Iris pigment epithelial cell (primary cell): ENCODE data around the gene HSF5.
A peak's percentile ranks its signal among the peaks of the same experiment; 100 is the strongest.

ENCODE experiments used
- DNase-seq: peaks from one replicate; pipeline ENCODE4 v3.0.0-alpha.2; 2011; ENCODE audit warnings: low read depth

HSF5 gene

GRCh38 chr17:58487589-58488427 is at the start of gene HSF5:
Gene HSF5 (minus strand): TSS chr17:58488408. CDS start chr17:58488274, 134 bp downstream.
- DNase-seq, result peak; percentile 7

GRCh38 chr17:58537266-58537665 is 49.1 kb upstream of the HSF5 start:
- DNase-seq, result no peak

GRCh38 chr17:58536542-58536941 is 48.3 kb upstream of the HSF5 start:
- no peak for DNase-seq

- DNase-seq, result peak; percentile 18
These were observed 47.2 kb upstream of the HSF5 start for GRCh38 chr17:58535431-58535830.

GRCh38 chr17:58534901-58535421 is 46.8 kb upstream of the HSF5 start:
- DNase-seq, result peak; percentile 86

- DNase-seq, result no peak
These were observed 46.1 kb upstream of the HSF5 start for GRCh38 chr17:58534331-58534730.

GRCh38 chr17:58533616-58534188 is 45.5 kb upstream of the HSF5 start:
- DNase-seq, result no peak

GRCh38 chr17:58532555-58532951 is 44.3 kb upstream of the HSF5 start:
- no peak for DNase-seq

GRCh38 chr17:58531661-58532554 is 43.7 kb upstream of the HSF5 start:
- DNase-seq, result no peak

- no peak for DNase-seq
These were observed 42.9 kb upstream of the HSF5 start for GRCh38 chr17:58531122-58531521.

GRCh38 chr17:58530655-58531054 is 42.4 kb upstream of the HSF5 start:
- no peak for DNase-seq

GRCh38 chr17:58529275-58529674 is 41.1 kb upstream of the HSF5 start:
- DNase-seq, result no peak

GRCh38 chr17:58528443-58528842 is 40.2 kb upstream of the HSF5 start:
- DNase-seq, result no peak

GRCh38 chr17:58527949-58528348 is 39.7 kb upstream of the HSF5 start:
- DNase-seq, result peak; percentile 66

GRCh38 chr17:58527306-58527705 is 39.1 kb upstream of the HSF5 start:
- no peak for DNase-seq

- DNase-seq, result peak; percentile 80
These were observed 37.0 kb upstream of the HSF5 start for GRCh38 chr17:58525239-58525638.

- no peak for DNase-seq
These were observed 33.5 kb upstream of the HSF5 start for GRCh38 chr17:58521680-58522079.

- DNase-seq, result no peak
These were observed 32.7 kb upstream of the HSF5 start for GRCh38 chr17:58520843-58521430.

GRCh38 chr17:58517928-58518609 is 29.9 kb upstream of the HSF5 start:
- peak; percentile 100 for DNase-seq

GRCh38 chr17:58517378-58517927 is 29.2 kb upstream of the HSF5 start:
- no peak for DNase-seq
